Stomach smooth muscle (tissue), 2 donors: ENCODE measurements around the gene TAF3.

Experiments used
- H3K27ac ChIP-seq: one replicate; pipeline ENCODE4 v1.7.0; 2013; ENCODE audit warnings: mild to moderate bottlenecking, low read length, inconsistent platforms
- H3K27me3 ChIP-seq, 2 donors: one replicate each; pipeline ENCODE4 v1.7.0; 2013; ENCODE audit warnings: low read length in 2 of 2; ENCODE audit not compliant: insufficient read depth in 2 of 2, control insufficient read depth in 1 of 2
- H3K36me3 ChIP-seq, 2 donors: one replicate each; pipeline ENCODE4 v1.7.0; 2013; ENCODE audit warnings: low read length in 2 of 2; ENCODE audit not compliant: control insufficient read depth in 2 of 2, insufficient read depth in 2 of 2
- H3K4me1 ChIP-seq: one replicate; pipeline ENCODE4 v1.7.0; 2013; ENCODE audit warnings: low read length; ENCODE audit not compliant: control insufficient read depth, insufficient read depth
- H3K4me3 ChIP-seq, 2 donors: one replicate each; pipeline ENCODE4 v1.7.0; 2013; ENCODE audit warnings: low read length in 2 of 2
- H3K9ac ChIP-seq, 2 donors: one replicate each; pipeline ENCODE4 v1.7.0; 2013; ENCODE audit warnings: low read length in 2 of 2, mild to moderate bottlenecking in 1 of 2
- H3K9me3 ChIP-seq, 2 donors: one replicate each; pipeline ENCODE4 v1.7.0; 2013; ENCODE audit warnings: low read length in 2 of 2; ENCODE audit not compliant: control insufficient read depth in 2 of 2
- donor health status: healthy.
- donor health status: Pancreatic carcinoma.

The TAF3 gene

GRCh38 chr10:7933262-7933661 is 115.0 kb downstream of the TAF3 start:
- no peak overlapping the region for H3K27ac ChIP-seq
- no peak overlapping the region for H3K9ac ChIP-seq
- no peaks in the 10 kb centered on the region for H3K27me3 ChIP-seq
- H3K4me1 ChIP-seq, result no peaks in the 10 kb centered on the region
- no peaks in the 10 kb centered on the region for H3K9me3 ChIP-seq
- no peaks in the 10 kb centered on the region for H3K36me3 ChIP-seq
- no peak overlapping the region for H3K4me3 ChIP-seq

DNA sequence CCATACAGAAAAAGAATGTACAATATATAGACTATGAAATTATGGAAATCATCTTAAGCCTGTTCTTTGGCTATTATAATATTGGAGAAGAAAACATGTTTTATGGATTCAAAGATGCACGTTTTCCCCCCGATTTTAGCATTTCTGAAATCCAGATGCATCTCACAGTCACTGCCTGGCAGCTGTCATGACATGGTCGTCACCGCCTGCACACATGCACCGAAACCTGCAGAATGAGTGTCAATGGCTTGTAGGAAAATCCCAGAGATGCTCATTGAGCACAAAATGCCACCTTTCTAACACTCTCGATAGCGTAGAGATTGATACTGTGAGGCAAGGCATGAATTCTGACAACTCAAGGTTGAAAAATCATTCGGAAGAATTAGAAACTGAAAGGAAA is 115.5 kb downstream of the TAF3 start:
- Histone ChIP-seq H3K36me3 (no peaks in the 10 kb centered on the region), H3K4me3 (no peak overlapping the region), H3K27me3 (no peaks in the 10 kb centered on the region), H3K9me3 (no peaks in the 10 kb centered on the region), H3K27ac (no peak overlapping the region), H3K4me1 (no peaks in the 10 kb centered on the region), H3K9ac (no peak overlapping the region)

GRCh38 chr10:7937315-7937945 is 119.1 kb downstream of the TAF3 start:
- Histone ChIP-seq H3K9me3 (no peaks in the 10 kb centered on the region), H3K9ac (no peak overlapping the region), H3K4me3 (no peak overlapping the region), H3K36me3 (no peaks in the 10 kb centered on the region), H3K27me3 (no peaks in the 10 kb centered on the region), H3K4me1 (no peaks in the 10 kb centered on the region), H3K27ac (no peak overlapping the region)

DNA sequence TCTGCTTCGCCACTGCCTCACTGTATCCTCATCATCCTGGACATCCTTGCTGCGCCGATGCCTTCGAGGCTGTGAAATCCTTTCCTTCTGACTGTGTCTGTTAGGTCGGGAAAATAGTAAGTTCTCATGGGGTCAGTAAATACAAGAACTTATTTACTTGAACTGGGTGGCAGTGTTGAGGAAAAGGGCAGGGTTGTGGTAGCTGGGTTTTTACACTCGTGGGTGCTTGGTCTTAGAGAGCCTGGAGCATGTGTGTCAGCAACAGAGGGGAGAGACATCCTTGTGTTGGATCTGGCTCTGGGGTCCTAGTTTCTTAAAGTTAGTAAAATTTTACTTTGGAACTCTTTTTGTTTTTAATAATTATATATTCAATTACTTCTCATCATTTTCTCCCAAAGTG is 123.3 kb downstream of the TAF3 start:
- Histone ChIP-seq H3K9me3 (no peaks in the 10 kb centered on the region), H3K27me3 (no peaks in the 10 kb centered on the region), H3K27ac (no peak overlapping the region), H3K9ac (no peak overlapping the region), H3K36me3 (no peaks in the 10 kb centered on the region), H3K4me1 (peaks cover 3% of the 10 kb centered on the region), H3K4me3 (no peak overlapping the region)

GRCh38 chr10:7942316-7942715 is 124.0 kb downstream of the TAF3 start:
- Histone ChIP-seq H3K27me3 (no peaks in the 10 kb centered on the region), H3K36me3 (no peaks in the 10 kb centered on the region), H3K9ac (no peak overlapping the region), H3K27ac (no peak overlapping the region), H3K9me3 (no peaks in the 10 kb centered on the region), H3K4me3 (no peak overlapping the region), H3K4me1 (peaks cover 3% of the 10 kb centered on the region)

- H3K4me3 ChIP-seq, result no peak overlapping the region
- peaks cover 3% of the 10 kb centered on the region for H3K4me1 ChIP-seq
These were observed 124.6 kb downstream of the TAF3 start for GRCh38 chr10:7942859-7943258.

GRCh38 chr10:7944215-7944480 is 125.8 kb downstream of the TAF3 start:
- Histone ChIP-seq H3K36me3 (no peaks in the 10 kb centered on the region), H3K9me3 (no peaks in the 10 kb centered on the region), H3K27ac (no peak overlapping the region), H3K4me1 (peaks cover 3% of the 10 kb centered on the region), H3K9ac (no peak overlapping the region), H3K27me3 (no peaks in the 10 kb centered on the region), H3K4me3 (no peak overlapping the region)

More at GRCh38 chr10:7942859-7943258, 124.6 kb downstream of the TAF3 start:
- Histone ChIP-seq H3K27ac (no peak overlapping the region), H3K9ac (no peak overlapping the region), H3K27me3 (no peaks in the 10 kb centered on the region), H3K36me3 (no peaks in the 10 kb centered on the region), H3K9me3 (no peaks in the 10 kb centered on the region)

DNA sequence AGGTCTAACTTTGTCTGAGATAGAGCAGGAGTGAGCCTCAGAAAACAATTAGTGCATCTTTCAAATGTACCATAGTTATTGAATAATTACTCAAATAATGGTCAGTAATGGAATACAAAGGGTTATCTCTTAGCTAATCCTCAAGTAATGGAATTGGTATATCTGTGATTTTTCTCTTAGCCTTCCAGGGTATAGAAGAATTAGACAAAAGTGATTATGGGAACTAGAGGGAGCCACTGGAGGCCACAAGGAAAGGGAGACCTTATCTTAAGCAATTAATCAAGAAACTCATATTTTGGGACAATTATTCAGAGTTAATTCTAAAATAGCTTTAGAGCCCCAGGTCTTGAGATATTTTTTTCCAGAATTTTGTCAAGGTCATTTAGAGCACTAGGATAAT is 126.2 kb downstream of the TAF3 start:
- Histone ChIP-seq H3K9ac (no peak overlapping the region), H3K9me3 (no peaks in the 10 kb centered on the region), H3K4me3 (no peak overlapping the region), H3K27ac (no peak overlapping the region), H3K27me3 (no peaks in the 10 kb centered on the region), H3K36me3 (no peaks in the 10 kb centered on the region), H3K4me1 (peaks cover 3% of the 10 kb centered on the region)

GRCh38 chr10:7945034-7945433 is 126.7 kb downstream of the TAF3 start:
- H3K9ac ChIP-seq, result no peak overlapping the region
- no peak overlapping the region for H3K4me3 ChIP-seq
- H3K4me1 ChIP-seq, result peaks cover 3% of the 10 kb centered on the region
- no peaks in the 10 kb centered on the region for H3K27me3 ChIP-seq
- H3K27ac ChIP-seq, result no peak overlapping the region
- no peaks in the 10 kb centered on the region for H3K36me3 ChIP-seq
- no peaks in the 10 kb centered on the region for H3K9me3 ChIP-seq

- Histone ChIP-seq H3K4me1 (peaks cover 3% of the 10 kb centered on the region), H3K9me3 (no peaks in the 10 kb centered on the region), H3K27me3 (no peaks in the 10 kb centered on the region), H3K4me3 (no peak overlapping the region), H3K36me3 (no peaks in the 10 kb centered on the region), H3K9ac (no peak overlapping the region), H3K27ac (no peak overlapping the region)
These were observed 127.3 kb downstream of the TAF3 start for GRCh38 chr10:7945469-7946187.

GRCh38 chr10:7948371-7949000 is 130.2 kb downstream of the TAF3 start:
- no peaks in the 10 kb centered on the region for H3K27me3 ChIP-seq
- H3K9me3 ChIP-seq, result no peaks in the 10 kb centered on the region
- H3K27ac ChIP-seq, result no peak overlapping the region
- H3K4me3 ChIP-seq, result no peak overlapping the region
- H3K36me3 ChIP-seq, result no peaks in the 10 kb centered on the region
- H3K4me1 ChIP-seq, result peaks cover 3% of the 10 kb centered on the region
- H3K9ac ChIP-seq, result no peak overlapping the region
